IMR-90 (cell line): ENCODE measurements around the gene ATF5.

Source experiments
- BHLHE40 ChIP-seq: fragments of 150-350 bp; IDR thresholded peaks from 2 replicates; pipeline ENCODE4 v1.6.1; 2016; ENCODE audit warnings: mild to moderate bottlenecking, low read depth, low read length
- CEBPB ChIP-seq: IDR thresholded peaks from 2 replicates; pipeline ENCODE4 v1.6.1; 2012; ENCODE audit warnings: low read depth, low read length, improper control_type of control experiment
- CTCF ChIP-seq: conservative IDR thresholded peaks from 2 replicates; pipeline ENCODE4 v1.5.1; 2012; ENCODE audit warnings: mild to moderate bottlenecking, low read depth, low read length, improper control_type of control experiment
- ELK1 ChIP-seq: fragments of 150-350 bp; IDR thresholded peaks from 2 replicates; pipeline ENCODE4 v1.6.1; 2016; ENCODE audit warnings: low read depth, mild to moderate bottlenecking, low read length, moderate library complexity, borderline replicate concordance
- FOS ChIP-seq: fragments of 150-350 bp; IDR thresholded peaks from 2 replicates; pipeline ENCODE4 v1.6.1; 2016; ENCODE audit warnings: low read depth, low read length
- MAFK ChIP-seq: IDR thresholded peaks from 2 replicates; pipeline ENCODE4 v1.6.1; 2012; ENCODE audit warnings: low read depth, low read length, improper control_type of control experiment
- MAZ ChIP-seq: IDR thresholded peaks from 2 replicates; pipeline ENCODE4 v1.6.1; 2012; ENCODE audit warnings: low read depth, mild to moderate bottlenecking, low read length, improper control_type of control experiment, moderate library complexity, borderline replicate concordance
- MXI1 ChIP-seq: IDR thresholded peaks from 2 replicates; pipeline ENCODE4 v1.6.1; 2012; ENCODE audit warnings: low read depth, mild to moderate bottlenecking, low read length, moderate library complexity, borderline replicate concordance
- POLR2A ChIP-seq: IDR thresholded peaks from 2 replicates; pipeline ENCODE4 v1.6.1; 2012; ENCODE audit warnings: mild to moderate bottlenecking, low read depth, low read length
- RAD21 ChIP-seq: IDR thresholded peaks from 2 replicates; pipeline ENCODE4 v1.6.1; 2012; ENCODE audit warnings: low read length, improper control_type of control experiment
- RFX5 ChIP-seq: IDR thresholded peaks from 2 replicates; pipeline ENCODE4 v1.8.0; 2012; ENCODE audit warnings: low read depth, mild to moderate bottlenecking, low read length, moderate library complexity
- SMC3 ChIP-seq: fragments of 150-350 bp; IDR thresholded peaks from 2 replicates; pipeline ENCODE4 v1.6.1; 2016; ENCODE audit warnings: low read depth, mild to moderate bottlenecking, antibody characterized with exemption, low read length, moderate library complexity
- USF2 ChIP-seq: fragments of 150-350 bp; IDR thresholded peaks from 2 replicates; pipeline ENCODE4 v1.6.1; 2017; ENCODE audit warnings: mild to moderate bottlenecking, antibody characterized with exemption, low read length, low read depth

GRCh38 chr19:49881672-49882394, 47.2 kb upstream of the ATF5 start:
- no peak for TF ChIP-seq POLR2A
- peak; percentile 30; the same call in 1 of the 2 replicates for TF ChIP-seq USF2
- no peak for TF ChIP-seq CTCF
- no peak for TF ChIP-seq MAZ
- no peak for TF ChIP-seq RFX5
- no peak for TF ChIP-seq BHLHE40
- no peak for TF ChIP-seq MXI1
- TF ChIP-seq MAFK = no peak
- TF ChIP-seq RAD21 = no peak
- TF ChIP-seq SMC3 = no peak
- TF ChIP-seq CEBPB = no peak
- no peak for TF ChIP-seq ELK1
- no peak for TF ChIP-seq FOS
